K562 (cell line): ENCODE measurements around the gene ACOX1. TPM values are rescaled to one million over a fixed set of nuclear protein-coding genes. Genes with fewer than 3 reads are reported as not detected.

Experiments used
- CEBPG ChIP-seq, 3 experiments: fragments of 200-800 bp in 1 of 3; sonication (Bioruptor generic) in 1 of 3; sonication (generic) in 1 of 3; formaldehyde crosslinking in 1 of 3; IDR thresholded peaks in 2 of 3; conservative IDR thresholded peaks in 1 of 3; 2 replicates each; pipeline versions ENCODE4 v1.6.1 to v1.8.0; 2016 to 2022; ENCODE audit warnings: missing compliant biosample characterization in 2 of 3, missing genetic modification characterization in 2 of 3, mild to moderate bottlenecking in 1 of 3, missing genetic modification reagents in 1 of 3
- CTBP1 ChIP-seq: fragments of 450-650 bp; IDR thresholded peaks from 2 replicates; pipeline ENCODE4 v1.6.1; 2016; ENCODE audit warnings: borderline replicate concordance
- CUX1 ChIP-seq: fragments of 200-800 bp; sonication (Bioruptor generic); IDR thresholded peaks from 2 replicates; pipeline ENCODE4 v1.6.1; 2016; ENCODE audit warnings: missing genetic modification characterization, missing compliant biosample characterization
- POLR2AphosphoS2 ChIP-seq: IDR thresholded peaks from 2 replicates; pipeline ENCODE4 v1.6.1; 2012; ENCODE audit warnings: low read length, improper control_type of control experiment
- RBBP5 ChIP-seq: fragments of 200-600 bp; sonication (generic); IDR thresholded peaks from 2 replicates; pipeline ENCODE4 v1.6.1; 2012; ENCODE audit warnings: borderline replicate concordance, mild to moderate bottlenecking, low read length, control low read depth, inconsistent platforms; ENCODE audit not compliant: insufficient read depth, poor library complexity, severe bottlenecking
- SAFB ChIP-seq: fragments of 200-400 bp; formaldehyde crosslinking; IDR thresholded peaks from 2 replicates; pipeline ENCODE4 v1.6.1; 2017; ENCODE audit warnings: low read depth, low read length, borderline replicate concordance
- XRCC3 ChIP-seq: fragments of 450-650 bp; IDR thresholded peaks from 2 replicates; pipeline ENCODE4 v1.6.1; 2017; ENCODE audit warnings: mild to moderate bottlenecking, moderate library complexity
- polyA plus RNA-seq, 8 experiments: library from polyadenylated mRNA; depleted of rRNA in 4 of 8; stranded (reverse) in 5 of 8; unstranded in 3 of 8; fragments of >200 nt; fragmentation: Nextera tagmentation in 2 of 8; fragmentation: Illumina TruSeq in 1 of 8; extraction: Ambion mirVana in 2 of 8; extraction: Trizol in 1 of 8; gene quantifications; 2 replicates each; pipeline versions ENCODE4 v1.2.1 to v1.2.3, GENCODE V29; 2011 to 2014; ENCODE audit warnings: inconsistent platforms in 1 of 8, missing spikeins in 1 of 8
- total RNA-seq, 7 experiments: library from RNA; depleted of rRNA in 6 of 7; stranded (reverse); fragments of >200 nt in 6 of 7; fragmentation: Illumina TruSeq in 2 of 7; extraction: Trizol in 2 of 7; gene quantifications; 2 replicates each; pipeline versions ENCODE4 v1.2.1 to v1.2.3, GENCODE V29; 2011 to 2021; ENCODE audit warnings: low replicate concordance in 1 of 7
- TF ChIP-seq, protein P1 (sequence below), 2 experiments: fragments of 450-650 bp; formaldehyde crosslinking in 1 of 2; IDR thresholded peaks; 2 replicates each; pipeline versions ENCODE4 v1.4.0 to v1.6.1; 2014 to 2020; ENCODE audit warnings: mild to moderate bottlenecking in 2 of 2, borderline replicate concordance in 1 of 2, low read depth in 1 of 2
- TF ChIP-seq, protein P2 (sequence below), 2 experiments: IDR thresholded peaks; 2 replicates each; pipeline ENCODE4 v1.6.1; 2011; ENCODE audit warnings: borderline replicate concordance in 1 of 2, control low read depth in 1 of 2, low read depth in 1 of 2, low read length in 1 of 2, mild to moderate bottlenecking in 1 of 2, mixed read lengths in 1 of 2, moderate library complexity in 1 of 2; ENCODE audit not compliant: insufficient read depth in 1 of 2, insufficient read length in 1 of 2, poor library complexity in 1 of 2, severe bottlenecking in 1 of 2; ENCODE audit errors: extremely low read depth in 1 of 2

The ACOX1 gene
- total and polyA plus RNA-seq, 9 of the 15 experiments (the other 6 are each of a cell fraction or from before 2014, with no cell fraction given) = 7.8 to 24.1 (median 14.5) TPM

- no peak for TF ChIP-seq CUX1 (CRISPR knock-in tag)
- TF ChIP-seq, protein P1, sequence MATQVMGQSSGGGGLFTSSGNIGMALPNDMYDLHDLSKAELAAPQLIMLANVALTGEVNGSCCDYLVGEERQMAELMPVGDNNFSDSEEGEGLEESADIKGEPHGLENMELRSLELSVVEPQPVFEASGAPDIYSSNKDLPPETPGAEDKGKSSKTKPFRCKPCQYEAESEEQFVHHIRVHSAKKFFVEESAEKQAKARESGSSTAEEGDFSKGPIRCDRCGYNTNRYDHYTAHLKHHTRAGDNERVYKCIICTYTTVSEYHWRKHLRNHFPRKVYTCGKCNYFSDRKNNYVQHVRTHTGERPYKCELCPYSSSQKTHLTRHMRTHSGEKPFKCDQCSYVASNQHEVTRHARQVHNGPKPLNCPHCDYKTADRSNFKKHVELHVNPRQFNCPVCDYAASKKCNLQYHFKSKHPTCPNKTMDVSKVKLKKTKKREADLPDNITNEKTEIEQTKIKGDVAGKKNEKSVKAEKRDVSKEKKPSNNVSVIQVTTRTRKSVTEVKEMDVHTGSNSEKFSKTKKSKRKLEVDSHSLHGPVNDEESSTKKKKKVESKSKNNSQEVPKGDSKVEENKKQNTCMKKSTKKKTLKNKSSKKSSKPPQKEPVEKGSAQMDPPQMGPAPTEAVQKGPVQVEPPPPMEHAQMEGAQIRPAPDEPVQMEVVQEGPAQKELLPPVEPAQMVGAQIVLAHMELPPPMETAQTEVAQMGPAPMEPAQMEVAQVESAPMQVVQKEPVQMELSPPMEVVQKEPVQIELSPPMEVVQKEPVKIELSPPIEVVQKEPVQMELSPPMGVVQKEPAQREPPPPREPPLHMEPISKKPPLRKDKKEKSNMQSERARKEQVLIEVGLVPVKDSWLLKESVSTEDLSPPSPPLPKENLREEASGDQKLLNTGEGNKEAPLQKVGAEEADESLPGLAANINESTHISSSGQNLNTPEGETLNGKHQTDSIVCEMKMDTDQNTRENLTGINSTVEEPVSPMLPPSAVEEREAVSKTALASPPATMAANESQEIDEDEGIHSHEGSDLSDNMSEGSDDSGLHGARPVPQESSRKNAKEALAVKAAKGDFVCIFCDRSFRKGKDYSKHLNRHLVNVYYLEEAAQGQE (IDR thresholded peaks at IDR 0.05; ENCODE audit: borderline replicate concordance) = peak; percentile 65
- TF ChIP-seq, protein P1 (CRISPR knock-in tag; IDR thresholded peaks at IDR 0.05; ENCODE audit: low read depth) = peak; percentile 80; the same call in 1 of the 2 replicates
- TF ChIP-seq XRCC3 = no peak
- 0 out of 2 replicates have a peak, but pooled peaks have one; percentile 37 for TF ChIP-seq SAFB
- peak; percentile 69 for TF ChIP-seq RBBP5
- TF ChIP-seq, protein P2, sequence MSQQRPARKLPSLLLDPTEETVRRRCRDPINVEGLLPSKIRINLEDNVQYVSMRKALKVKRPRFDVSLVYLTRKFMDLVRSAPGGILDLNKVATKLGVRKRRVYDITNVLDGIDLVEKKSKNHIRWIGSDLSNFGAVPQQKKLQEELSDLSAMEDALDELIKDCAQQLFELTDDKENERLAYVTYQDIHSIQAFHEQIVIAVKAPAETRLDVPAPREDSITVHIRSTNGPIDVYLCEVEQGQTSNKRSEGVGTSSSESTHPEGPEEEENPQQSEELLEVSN (IDR thresholded peaks at IDR 0.05; ENCODE audit: borderline replicate concordance in 1 of 2, extremely low read depth in 1 of 2, insufficient read depth in 1 of 2, insufficient read length in 1 of 2, low read depth in 1 of 2, low read length in 1 of 2, poor library complexity in 1 of 2, severe bottlenecking in 1 of 2) = peak; percentile 84 to 93
- peak; percentile 84; the same call in 1 of the 2 replicates for TF ChIP-seq POLR2AphosphoS2
- TF ChIP-seq CEBPG (CRISPR knock-in tag; IDR thresholded peaks at IDR 0.05) = no peak
- no peak for TF ChIP-seq CEBPG (tag; conservative IDR thresholded peaks at IDR 0.05 in 1 of 2, IDR thresholded peaks at IDR 0.05 in 1 of 2)
- peak; percentile 76; the same call in 1 of the 2 replicates for TF ChIP-seq CTBP1
These were observed 38.1 kb downstream of the ACOX1 start, which contains the start of gene FBF1 (continued) for GRCh38 chr17:75940727-75941441.
